Transverse colon (tissue), 4 donors: Measurements from ENCODE around the gene PYGB. TPM values are rescaled to one million over a fixed set of nuclear protein-coding genes. Genes with fewer than 3 reads are reported as not detected.

Experiments
- DNase-seq: peaks from one replicate; pipeline ENCODE4 v3.0.0-alpha.2; 2019
- H3K27ac ChIP-seq, 4 donors: fragments of 200-600 bp; sonication (generic); 2 replicates each; pipeline ENCODE4 v1.5.1; 2016 to 2018; ENCODE audit warnings: inconsistent platforms in 4 of 4
- H3K27me3 ChIP-seq: fragments of 200-600 bp; sonication (generic); 2 replicates; pipeline ENCODE4 v1.5.1; 2017; ENCODE audit warnings: inconsistent platforms
- H3K36me3 ChIP-seq, 4 donors: fragments of 200-600 bp; sonication (generic); 2 replicates each; pipeline ENCODE4 v1.5.1; 2017 to 2019; ENCODE audit warnings: inconsistent platforms in 4 of 4
- H3K4me1 ChIP-seq, 4 donors: fragments of 200-600 bp; sonication (generic); 2 replicates each; pipeline ENCODE4 v1.5.1; 2017 to 2020; ENCODE audit warnings: inconsistent platforms in 4 of 4
- H3K4me3 ChIP-seq, 4 donors: fragments of 200-600 bp; sonication (generic); 1 replicate in 1 of 4; 2 replicates in 3 of 4; pipeline versions ENCODE4 v1.5.1 to v1.6.1; 2017 to 2019; ENCODE audit warnings: inconsistent platforms in 4 of 4
- H3K9me3 ChIP-seq, 2 donors: fragments of 200-600 bp; sonication (generic); 2 replicates each; pipeline ENCODE4 v1.5.1; 2017 to 2019; ENCODE audit warnings: inconsistent platforms in 2 of 2
- EP300 ChIP-seq: sonication (generic); formaldehyde crosslinking; IDR thresholded peaks from one replicate; pipeline ENCODE4 v1.6.1; 2017; ENCODE audit warnings: antibody characterized with exemption, low read depth
- POLR2A ChIP-seq: fragments of 450-650 bp; IDR thresholded peaks from one replicate; pipeline ENCODE4 v1.6.1; 2016; ENCODE audit warnings: antibody characterized with exemption, mild to moderate bottlenecking, moderate library complexity
- POLR2AphosphoS5 ChIP-seq, 3 donors: sonication (generic); formaldehyde crosslinking; IDR thresholded peaks; one replicate each; pipeline ENCODE4 v1.6.1; 2016; ENCODE audit warnings: antibody characterized with exemption in 3 of 3
- WGBS, 2 donors: methylation state at CpG; one replicate each; pipeline ENCODE4 v1.1.5; 2018; ENCODE audit warnings: low coverage in 1 of 2; 5-methylcytosine and 5-hydroxymethylcytosine counted together
- in situ Hi-C, 4 donors: fragments of 200-750 bp; cut with MboI; loops; one replicate each; pipeline versions ENCODE4 v1.15.0 to v1.15.1; 2017; ENCODE audit warnings: low sequenced_read_pairs in 3 of 4, low pct_ligation_motif_present in 1 of 4, low pct_unique_long_range_greater_than_20kb in 1 of 4
- intact Hi-C: fragments of 100-400 bp; cut with DNase I; formaldehyde crosslinking; loops from one replicate; pipeline ENCODE4 v1.15.1; 2023; ENCODE audit warnings: low total_unique reads
- total RNA-seq, 4 donors: library from RNA; depleted of rRNA; stranded (reverse); fragments of >200 nt; gene quantifications; one replicate each; pipeline ENCODE4 v1.1.0, GENCODE V29; 2016
- TF ChIP-seq, protein P1 (sequence below), 5 experiments: fragments of 200-600 bp in 3 of 5; fragments of 450-650 bp in 2 of 5; sonication (generic) in 3 of 5; IDR thresholded peaks; 1 replicate in 2 of 5; 2 replicates in 3 of 5; pipeline ENCODE4 v1.5.1; 2016 to 2017; ENCODE audit warnings: antibody characterized with exemption in 5 of 5, inconsistent platforms in 3 of 5, mild to moderate bottlenecking in 2 of 5, moderate library complexity in 1 of 5

The PYGB gene
- total RNA-seq, 4 donors from 2014 or later: 195 to 554 (median 359) TPM

DNA sequence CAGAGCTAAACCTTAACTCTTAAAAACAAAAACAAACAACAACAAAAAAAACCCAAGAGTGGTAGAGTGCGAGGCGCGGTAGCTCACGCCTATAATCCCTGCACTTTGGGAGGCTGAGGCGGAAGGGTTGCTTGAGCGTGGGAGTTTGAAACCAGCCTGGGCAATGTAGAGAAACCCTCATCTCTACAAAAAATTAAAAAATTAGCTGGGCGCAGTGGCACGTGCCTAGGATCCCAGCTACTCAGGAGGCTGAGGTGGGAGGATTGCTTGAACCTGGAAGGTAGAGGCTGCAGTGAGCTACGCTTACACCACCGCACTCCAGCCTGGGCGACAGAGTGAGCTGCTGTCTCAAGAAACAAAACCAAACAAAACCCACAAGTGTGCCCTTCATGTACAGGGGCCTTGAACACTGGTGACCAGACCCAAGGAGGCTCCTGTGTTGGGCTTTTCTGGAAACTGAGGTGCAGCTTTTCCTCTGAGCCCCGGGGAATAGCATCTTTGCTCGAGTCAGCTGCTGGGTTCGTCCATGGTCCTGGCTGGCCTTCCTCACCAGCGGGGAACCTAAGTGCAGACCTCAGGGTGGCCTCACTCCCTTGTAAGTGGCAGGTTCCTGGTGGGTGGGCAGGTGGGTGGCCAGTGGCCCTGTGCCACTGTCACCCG, 39.9 kb downstream of the PYGB start:
- no peak overlapping the region for H3K27ac ChIP-seq
- intact Hi-C loops (no loop called here), in situ Hi-C loops (loop anchor here in 1 of 4 donors (25.0 kb wide), 1 partner anchor 100 kb away; the partner anchor contains the start of gene ENTPD6)
- H3K9me3 ChIP-seq: no peaks in the 10 kb centered on the region
- H3K36me3 ChIP-seq: peaks cover 0 to 62% (median 28%) of the 10 kb centered on the region in 4 donors
- H3K4me1 ChIP-seq: no peaks in the 10 kb centered on the region
- H3K4me3 ChIP-seq: no peak overlapping the region
- no peak for TF ChIP-seq POLR2A
- TF ChIP-seq, protein P1, sequence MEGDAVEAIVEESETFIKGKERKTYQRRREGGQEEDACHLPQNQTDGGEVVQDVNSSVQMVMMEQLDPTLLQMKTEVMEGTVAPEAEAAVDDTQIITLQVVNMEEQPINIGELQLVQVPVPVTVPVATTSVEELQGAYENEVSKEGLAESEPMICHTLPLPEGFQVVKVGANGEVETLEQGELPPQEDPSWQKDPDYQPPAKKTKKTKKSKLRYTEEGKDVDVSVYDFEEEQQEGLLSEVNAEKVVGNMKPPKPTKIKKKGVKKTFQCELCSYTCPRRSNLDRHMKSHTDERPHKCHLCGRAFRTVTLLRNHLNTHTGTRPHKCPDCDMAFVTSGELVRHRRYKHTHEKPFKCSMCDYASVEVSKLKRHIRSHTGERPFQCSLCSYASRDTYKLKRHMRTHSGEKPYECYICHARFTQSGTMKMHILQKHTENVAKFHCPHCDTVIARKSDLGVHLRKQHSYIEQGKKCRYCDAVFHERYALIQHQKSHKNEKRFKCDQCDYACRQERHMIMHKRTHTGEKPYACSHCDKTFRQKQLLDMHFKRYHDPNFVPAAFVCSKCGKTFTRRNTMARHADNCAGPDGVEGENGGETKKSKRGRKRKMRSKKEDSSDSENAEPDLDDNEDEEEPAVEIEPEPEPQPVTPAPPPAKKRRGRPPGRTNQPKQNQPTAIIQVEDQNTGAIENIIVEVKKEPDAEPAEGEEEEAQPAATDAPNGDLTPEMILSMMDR (IDR thresholded peaks at IDR 0.05): no peak
- DNase-seq: peak; percentile 4
- WGBS, 2 donors: 90% methylated on average over 2 to 14 of the region's 16 CpGs
- no peaks in the 10 kb centered on the region for H3K27me3 ChIP-seq

DNA sequence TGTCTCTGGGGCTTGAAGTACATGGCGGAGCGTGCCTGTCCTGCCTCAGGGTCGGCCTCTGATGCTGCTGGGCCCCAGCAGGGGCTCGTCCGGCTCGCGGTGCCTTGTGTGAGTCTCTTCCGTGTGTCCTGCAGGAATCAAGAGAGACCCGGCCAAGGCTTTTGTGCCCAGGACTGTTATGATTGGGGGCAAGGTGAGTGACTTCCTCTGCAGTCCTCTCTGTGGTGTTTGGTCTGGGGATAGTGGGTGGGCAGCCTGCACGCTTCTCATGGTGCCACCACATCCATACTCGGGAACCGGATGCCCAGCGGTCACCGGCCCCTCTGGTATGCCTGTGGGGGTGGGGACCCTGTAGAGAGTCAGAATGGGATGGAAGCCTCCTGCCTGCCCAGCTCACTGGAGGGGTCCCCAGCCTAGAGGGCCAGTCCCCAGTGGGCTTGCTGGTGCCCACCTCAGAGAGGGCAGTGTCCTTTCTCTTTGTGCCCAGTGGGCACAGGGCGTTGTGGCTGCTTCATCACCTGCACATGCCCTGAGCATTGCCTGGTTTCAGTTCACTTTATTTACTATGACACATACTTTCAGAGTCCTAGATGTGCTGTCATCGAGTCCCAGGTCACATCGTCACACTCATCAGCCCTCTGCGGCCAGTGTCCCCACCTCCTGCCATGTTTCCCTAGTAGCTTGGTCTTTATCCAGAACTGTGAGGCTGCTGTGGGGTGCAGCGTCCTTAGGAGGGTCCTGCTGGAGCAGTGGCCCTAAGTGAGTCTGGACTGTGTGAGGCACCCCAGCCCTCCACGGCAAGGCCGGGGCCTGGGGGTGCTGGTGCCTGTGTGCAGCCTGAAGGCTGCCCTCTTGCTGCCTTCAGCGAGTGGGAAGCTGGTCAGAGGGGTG, 40.7 kb downstream of the PYGB start:
- WGBS, 2 donors: 90% methylated on average over 18 of the region's 22 CpGs; no CpG with 5 or more reads in 1 of the 2 donors
- Histone ChIP-seq H3K27me3 (no peaks in the 10 kb centered on the region), H3K4me1 (no peaks in the 10 kb centered on the region), H3K36me3 (peaks cover 0 to 62% (median 28%) of the 10 kb centered on the region in 4 donors), H3K4me3 (no peak overlapping the region), H3K27ac (peak overlapping the region in 2 of 4 donors; percentile 53 to 60), H3K9me3 (no peaks in the 10 kb centered on the region)
- TF ChIP-seq EP300: no peak
- no peak for TF ChIP-seq POLR2A
- TF ChIP-seq, protein P1 (IDR thresholded peaks at IDR 0.05): no peak
- no peak for TF ChIP-seq POLR2AphosphoS5 (IDR thresholded peaks at IDR 0.05)
- DNase-seq: peak; percentile 55
- intact Hi-C loops: no loop called here
- in situ Hi-C loops: loop anchor here in 1 of 4 donors (25.0 kb wide), 1 partner anchor 101 kb away; the partner anchor contains the start of gene ENTPD6

GRCh38 chr20:25289886-25290597, 42.2 kb downstream of the PYGB start:
- H3K9me3 ChIP-seq: no peaks in the 10 kb centered on the region
- no peak overlapping the region for H3K27ac ChIP-seq
- H3K4me3 ChIP-seq: no peak overlapping the region
- peaks cover 0 to 55% (median 26%) of the 10 kb centered on the region in 4 donors for H3K36me3 ChIP-seq
- H3K27me3 ChIP-seq: no peaks in the 10 kb centered on the region
- intact Hi-C loops (no loop called here), in situ Hi-C loops (loop anchor here in 2 of 4 donors (10.0 to 25.0 kb wide), 2 partner anchors 95 to 103 kb away; partner anchors contain the start of gene ENTPD6 (in 1 of the 2))
- peaks cover 1 to 8% (median 7%) of the 10 kb centered on the region in 4 donors for H3K4me1 ChIP-seq
- no peak for DNase-seq
- no peak for TF ChIP-seq POLR2A
- TF ChIP-seq, protein P1 (IDR thresholded peaks at IDR 0.05): no peak
- TF ChIP-seq POLR2AphosphoS5 (IDR thresholded peaks at IDR 0.05): no peak
- no peak for TF ChIP-seq EP300
- WGBS, 2 donors: 94 to 96% methylated on average over 3 to 24 of the region's 24 CpGs
